Kidney tubule cell (primary cell): ENCODE measurements around the gene PSME3IP1.
A peak's percentile ranks its signal among the peaks of the same experiment; 100 is the strongest.

Experiments used
- DNase-seq: peaks from one replicate; pipeline ENCODE4 v3.0.0-alpha.2; 2018; ENCODE audit warnings: low spot score

Gene PSME3IP1

GRCh38 chr16:57144027-57144426 lies 41.8 kb downstream of the PSME3IP1 start:
- no peak for DNase-seq

GRCh38 chr16:57143149-57143921 lies 42.5 kb downstream of the PSME3IP1 start:
- DNase-seq: no peak

- DNase-seq: no peak
Observed at GRCh38 chr16:57141822-57142631, 43.8 kb downstream of the PSME3IP1 start.

- no peak for DNase-seq
Observed at GRCh38 chr16:57140931-57141668, 44.7 kb downstream of the PSME3IP1 start.

GRCh38 chr16:57138281-57138935 lies 47.4 kb downstream of the PSME3IP1 start:
- DNase-seq: no peak

GRCh38 chr16:57137566-57138273 lies 48.1 kb downstream of the PSME3IP1 start:
- DNase-seq: no peak

- no peak for DNase-seq
Observed at GRCh38 chr16:57137043-57137442, 48.8 kb downstream of the PSME3IP1 start.

- DNase-seq: peak; percentile 3
Observed at GRCh38 chr16:57134982-57135381, 50.9 kb downstream of the PSME3IP1 start.

- DNase-seq: no peak
Observed at GRCh38 chr16:57133886-57134285, 52.0 kb downstream of the PSME3IP1 start.

GRCh38 chr16:57133031-57133430 lies 52.8 kb downstream of the PSME3IP1 start:
- no peak for DNase-seq

GRCh38 chr16:57132470-57132869 lies 53.4 kb downstream of the PSME3IP1 start:
- no peak for DNase-seq

GRCh38 chr16:57131351-57131970 lies 54.4 kb downstream of the PSME3IP1 start:
- DNase-seq: no peak

- no peak for DNase-seq
Observed at GRCh38 chr16:57130950-57131321, 54.9 kb downstream of the PSME3IP1 start.

- no peak for DNase-seq
Observed at GRCh38 chr16:57128771-57129389, 57.0 kb downstream of the PSME3IP1 start.

GRCh38 chr16:57127836-57128235 lies 58.0 kb downstream of the PSME3IP1 start:
- no peak for DNase-seq

GRCh38 chr16:57127037-57127763 lies 58.6 kb downstream of the PSME3IP1 start:
- no peak for DNase-seq

- DNase-seq: peak; percentile 20
Observed at GRCh38 chr16:57126411-57126810, 59.4 kb downstream of the PSME3IP1 start.

GRCh38 chr16:57125969-57126368 lies 59.9 kb downstream of the PSME3IP1 start:
- DNase-seq: no peak

- no peak for DNase-seq
Observed at GRCh38 chr16:57125376-57125775, 60.5 kb downstream of the PSME3IP1 start.
